ENCODE measurements around the gene H1-8.
"Not testable (repeated sequence)": the region's sequence is repeated elsewhere in the genome, so short reads cannot be mapped to it uniquely, and the experiment has no call there.

Gene H1-8

GRCh38 chr3:129534428-129535027, 8.4 kb upstream of the H1-8 start:
- Histone ChIP-seq H3K9me3 (ENCODE audit: control insufficient read depth, insufficient read depth, low read length) (no peaks in the 10 kb centered on the region; the same call in 1 of the 2 replicates), H3K9ac (ENCODE audit: low read depth, low read length) (no peak overlapping the region), H3K36me3 (ENCODE audit: insufficient read depth, low read length) (no peaks in the 10 kb centered on the region)

DNA sequence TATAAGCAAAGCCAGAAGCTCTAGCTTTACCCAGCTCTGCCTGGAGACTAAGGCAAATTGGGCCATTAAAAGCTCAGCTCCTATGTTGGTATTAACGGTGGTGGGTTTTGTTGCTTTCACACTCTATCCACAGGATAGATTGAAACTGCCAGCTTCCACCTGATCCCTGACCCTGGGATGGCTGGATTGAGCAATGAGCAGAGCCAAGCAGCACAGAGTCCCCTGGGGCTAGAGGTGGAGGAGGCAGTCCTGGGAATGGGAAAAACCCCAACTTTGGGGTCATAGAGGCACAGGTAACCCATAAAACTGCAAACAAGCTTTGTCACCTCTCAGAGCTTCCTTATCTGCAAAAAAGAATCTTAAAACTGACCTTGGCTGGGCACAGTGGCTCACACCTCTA, 7.9 kb upstream of the H1-8 start:
- Histone ChIP-seq H3K9me3 (ENCODE audit: control insufficient read depth, insufficient read depth, low read length) (no peaks in the 10 kb centered on the region; the same call in 1 of the 2 replicates), H3K36me3 (ENCODE audit: insufficient read depth, low read length) (no peaks in the 10 kb centered on the region), H3K4me1 (ENCODE audit: insufficient read depth, low read length) (peaks cover 18% of the 10 kb centered on the region), H3K9ac (ENCODE audit: low read depth, low read length) (no peak overlapping the region)

More at GRCh38 chr3:129534428-129535027, 8.4 kb upstream of the H1-8 start:
- peaks cover 23% of the 10 kb centered on the region for H3K4me1 ChIP-seq (ENCODE audit: insufficient read depth, low read length)

DNA sequence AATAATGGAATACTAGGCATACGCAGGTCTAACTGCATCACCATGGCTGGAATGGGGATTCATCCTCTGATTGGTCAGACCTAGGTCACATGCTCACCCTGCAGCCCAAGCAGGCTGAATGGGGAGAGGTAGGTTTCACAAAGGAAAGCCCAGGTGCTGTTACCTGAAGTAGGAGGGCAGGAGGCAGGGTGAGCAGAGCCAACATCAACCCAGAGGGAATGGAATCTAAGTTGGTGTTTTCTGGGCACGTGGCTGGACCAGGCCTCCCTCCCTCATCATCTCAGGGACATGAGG, 6.7 kb upstream of the H1-8 start:
- Histone ChIP-seq H3K4me1 (ENCODE audit: insufficient read depth, low read length) (peaks cover 10% of the 10 kb centered on the region; the same call in 1 of the 2 replicates), H3K36me3 (ENCODE audit: insufficient read depth, low read length) (no peaks in the 10 kb centered on the region), H3K9ac (ENCODE audit: low read depth, low read length) (no peak overlapping the region), H3K9me3 (ENCODE audit: control insufficient read depth, insufficient read depth, low read length) (no peaks in the 10 kb centered on the region; the same call in 1 of the 2 replicates)

- peaks cover 10% of the 10 kb centered on the region; the same call in 1 of the 2 replicates for H3K4me1 ChIP-seq (ENCODE audit: insufficient read depth, low read length)
- no peaks in the 10 kb centered on the region; the same call in 1 of the 2 replicates for H3K9me3 ChIP-seq (ENCODE audit: control insufficient read depth, insufficient read depth, low read length)
- no peak overlapping the region for H3K9ac ChIP-seq (ENCODE audit: low read depth, low read length)
- no peaks in the 10 kb centered on the region for H3K36me3 ChIP-seq (ENCODE audit: insufficient read depth, low read length)
Observed at GRCh38 chr3:129536804-129537203, 6.2 kb upstream of the H1-8 start.

GRCh38 chr3:129539206-129539605, 3.8 kb upstream of the H1-8 start:
- Histone ChIP-seq H3K9me3 (ENCODE audit: control insufficient read depth, insufficient read depth, low read length) (no peaks in the 10 kb centered on the region; the same call in 1 of the 2 replicates), H3K4me1 (ENCODE audit: insufficient read depth, low read length) (peaks cover 5% of the 10 kb centered on the region; the same call in 1 of the 2 replicates), H3K9ac (ENCODE audit: low read depth, low read length) (no peak overlapping the region), H3K36me3 (ENCODE audit: insufficient read depth, low read length) (no peaks in the 10 kb centered on the region)

GRCh38 chr3:129540776-129541516, 2.0 kb upstream of the H1-8 start:
- Histone ChIP-seq H3K4me1 (ENCODE audit: insufficient read depth, low read length) (peaks cover 4% of the 10 kb centered on the region; the same call in 1 of the 2 replicates), H3K9ac (ENCODE audit: low read depth, low read length) (no peak overlapping the region), H3K9me3 (ENCODE audit: control insufficient read depth, insufficient read depth, low read length) (no peaks in the 10 kb centered on the region), H3K36me3 (ENCODE audit: insufficient read depth, low read length) (no peaks in the 10 kb centered on the region)

DNA sequence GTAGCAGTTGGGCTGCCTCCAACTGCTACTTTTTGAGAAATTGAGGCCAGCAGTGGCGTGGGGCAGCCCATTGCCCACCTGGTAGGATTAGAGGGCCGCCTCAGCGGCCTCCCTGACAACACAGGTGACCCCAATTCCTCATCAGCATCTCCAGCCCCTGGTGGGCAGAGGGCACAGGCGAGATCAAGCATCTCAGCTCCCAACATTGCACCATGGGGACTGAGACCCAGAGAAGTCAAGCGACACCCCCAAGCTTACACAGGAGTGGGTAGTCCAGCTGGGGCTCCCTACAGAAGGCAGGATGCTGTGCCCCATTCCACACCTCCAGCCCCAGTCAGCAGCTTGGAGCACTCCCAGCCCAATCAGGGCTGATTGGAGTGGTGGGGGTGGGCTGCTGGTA, 228 bp upstream of the H1-8 start:
- H3K36me3 ChIP-seq (ENCODE audit: insufficient read depth, low read length), result no peaks in the 10 kb centered on the region
- no peaks in the 10 kb centered on the region for H3K9me3 ChIP-seq (ENCODE audit: control insufficient read depth, insufficient read depth, low read length)
- H3K9ac ChIP-seq (ENCODE audit: low read depth, low read length), result no peak overlapping the region
- H3K4me1 ChIP-seq (ENCODE audit: insufficient read depth, low read length), result no peaks in the 10 kb centered on the region; the same call in 1 of the 2 replicates

GRCh38 chr3:129543999-129544398, 1.0 kb downstream of the H1-8 start:
- no peaks in the 10 kb centered on the region; the same call in 1 of the 2 replicates for H3K4me1 ChIP-seq (ENCODE audit: insufficient read depth, low read length)
- no peaks in the 10 kb centered on the region for H3K9me3 ChIP-seq (ENCODE audit: control insufficient read depth, insufficient read depth, low read length)
- no peaks in the 10 kb centered on the region for H3K36me3 ChIP-seq (ENCODE audit: insufficient read depth, low read length)
- no peak overlapping the region for H3K9ac ChIP-seq (ENCODE audit: low read depth, low read length)

DNA sequence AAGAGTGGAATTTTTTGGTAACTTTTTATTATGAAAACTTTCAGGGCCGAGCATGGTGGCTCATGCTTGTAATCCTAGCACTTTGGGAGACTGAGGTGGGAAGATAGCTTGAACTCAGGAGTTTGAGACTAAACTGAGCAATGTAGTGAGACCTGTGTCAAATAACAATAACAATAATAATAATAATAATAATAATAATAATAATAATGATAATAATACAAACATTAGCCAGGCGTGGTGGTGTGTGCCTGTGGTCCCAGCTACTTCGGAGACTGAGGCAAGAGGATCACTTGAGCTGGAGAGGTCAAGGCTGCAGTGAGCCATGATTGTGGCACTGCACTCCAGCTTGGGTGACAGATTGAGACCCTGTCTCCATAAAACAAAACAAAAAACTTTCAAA, 3.0 kb downstream of the H1-8 start:
- H3K36me3 ChIP-seq (ENCODE audit: insufficient read depth, low read length); H3K9ac ChIP-seq (ENCODE audit: low read depth, low read length); H3K9me3 ChIP-seq (ENCODE audit: control insufficient read depth, insufficient read depth, low read length); H3K4me1 ChIP-seq (ENCODE audit: insufficient read depth, low read length): not testable (repeated sequence)

DNA sequence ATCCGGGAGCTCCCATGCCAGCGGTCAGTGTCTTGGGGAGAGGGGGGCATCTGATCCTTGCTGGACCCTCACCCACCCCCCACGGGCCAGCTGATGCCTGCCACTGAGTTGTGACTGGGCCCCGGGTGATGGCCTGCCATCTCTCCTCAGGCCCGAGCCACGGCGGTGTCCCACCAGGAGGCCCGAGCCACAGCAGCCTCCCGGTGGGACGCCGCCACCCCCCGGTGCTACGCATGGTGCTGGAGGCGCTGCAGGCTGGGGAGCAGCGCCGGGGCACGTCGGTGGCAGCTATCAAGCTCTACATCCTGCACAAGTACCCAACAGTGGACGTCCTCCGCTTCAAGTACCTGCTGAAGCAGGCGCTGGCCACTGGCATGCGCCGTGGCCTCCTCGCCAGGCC, 4.3 kb downstream of the H1-8 start:
- Histone ChIP-seq H3K36me3 (ENCODE audit: insufficient read depth, low read length) (no peaks in the 10 kb centered on the region), H3K4me1 (ENCODE audit: insufficient read depth, low read length) (peaks cover 7% of the 10 kb centered on the region; the same call in 1 of the 2 replicates), H3K9ac (ENCODE audit: low read depth, low read length) (no peak overlapping the region)

GRCh38 chr3:129548104-129548965, 5.4 kb downstream of the H1-8 start:
- Histone ChIP-seq H3K4me1 (ENCODE audit: insufficient read depth, low read length) (peaks cover 14% of the 10 kb centered on the region), H3K36me3 (ENCODE audit: insufficient read depth, low read length) (no peaks in the 10 kb centered on the region), H3K9ac (ENCODE audit: low read depth, low read length) (no peak overlapping the region), H3K9me3 (ENCODE audit: control insufficient read depth, insufficient read depth, low read length) (no peaks in the 10 kb centered on the region)

More for the DNA sequence above, 4.3 kb downstream of the H1-8 start:
- no peaks in the 10 kb centered on the region for H3K9me3 ChIP-seq (ENCODE audit: control insufficient read depth, insufficient read depth, low read length)

GRCh38 chr3:129549006-129549800, 6.2 kb downstream of the H1-8 start:
- Histone ChIP-seq H3K9me3 (ENCODE audit: control insufficient read depth, insufficient read depth, low read length) (no peaks in the 10 kb centered on the region), H3K9ac (ENCODE audit: low read depth, low read length) (no peak overlapping the region), H3K4me1 (ENCODE audit: insufficient read depth, low read length) (peaks cover 14% of the 10 kb centered on the region), H3K36me3 (ENCODE audit: insufficient read depth, low read length) (no peaks in the 10 kb centered on the region)

GRCh38 chr3:129549805-129550204, 6.8 kb downstream of the H1-8 start:
- Histone ChIP-seq H3K4me1 (ENCODE audit: insufficient read depth, low read length) (peaks cover 20% of the 10 kb centered on the region), H3K9ac (ENCODE audit: low read depth, low read length) (no peak overlapping the region), H3K9me3 (ENCODE audit: control insufficient read depth, insufficient read depth, low read length) (no peaks in the 10 kb centered on the region), H3K36me3 (ENCODE audit: insufficient read depth, low read length) (no peaks in the 10 kb centered on the region)

All from ES-I3 (cell line).